Measurements from ENCODE around the gene TET1. TPM values are rescaled to one million over a fixed set of nuclear protein-coding genes. Genes with fewer than 3 reads are reported as not detected.

TET1 gene
- total RNA-seq, 1 donor from 2014 or later: 29.0 TPM

GRCh38 chr10:68553599-68553998 lies 6.5 kb upstream of the TET1 start:
- DNase-seq (ENCODE audit: extremely low spot score, unreplicated experiment): no peak
- TF ChIP-seq CTCF (conservative IDR thresholded peaks at IDR 0.05): no peak
- Mint-ChIP-seq H3K4me3 (no peak overlapping the region), H3K9me3 (peaks cover 5% of the 10 kb centered on the region), H3K27ac (no peak overlapping the region), H3K4me1 (ENCODE audit: unreplicated experiment) (peaks cover 10% of the 10 kb centered on the region), H3K36me3 (no peaks in the 10 kb centered on the region), H3K27me3 (no peaks in the 10 kb centered on the region)

GRCh38 chr10:68558478-68558877 lies 1.7 kb upstream of the TET1 start:
- Mint-ChIP-seq H3K4me3 (no peak overlapping the region), H3K4me1 (ENCODE audit: unreplicated experiment) (peaks cover 19% of the 10 kb centered on the region), H3K36me3 (no peaks in the 10 kb centered on the region)

GRCh38 chr10:68559251-68559650 lies 886 bp upstream of the TET1 start:
- H3K27me3 Mint-ChIP-seq: peaks cover 3% of the 10 kb centered on the region
- no peaks in the 10 kb centered on the region for H3K36me3 Mint-ChIP-seq
- no peak for DNase-seq (ENCODE audit: extremely low spot score, unreplicated experiment)
- H3K4me1 Mint-ChIP-seq (ENCODE audit: unreplicated experiment): peaks cover 19% of the 10 kb centered on the region
- H3K4me3 Mint-ChIP-seq: peak overlapping the region; percentile 95
- TF ChIP-seq CTCF (conservative IDR thresholded peaks at IDR 0.05): no peak
- no peaks in the 10 kb centered on the region for H3K9me3 Mint-ChIP-seq
- H3K27ac Mint-ChIP-seq: no peak overlapping the region

More at GRCh38 chr10:68558478-68558877, 1.7 kb upstream of the TET1 start:
- no peak for TF ChIP-seq CTCF (conservative IDR thresholded peaks at IDR 0.05)
- no peak overlapping the region for H3K27ac Mint-ChIP-seq
- H3K9me3 Mint-ChIP-seq: no peaks in the 10 kb centered on the region
- no peak for DNase-seq (ENCODE audit: extremely low spot score, unreplicated experiment)
- peaks cover 3% of the 10 kb centered on the region for H3K27me3 Mint-ChIP-seq

- Mint-ChIP-seq H3K4me1 (ENCODE audit: unreplicated experiment) (peaks cover 25% of the 10 kb centered on the region), H3K9me3 (no peaks in the 10 kb centered on the region), H3K36me3 (peaks cover 5% of the 10 kb centered on the region), H3K27ac (peak overlapping the region; percentile 54), H3K4me3 (peak overlapping the region; percentile 95), H3K27me3 (peaks cover 3% of the 10 kb centered on the region)
- no peak for TF ChIP-seq CTCF (conservative IDR thresholded peaks at IDR 0.05)
- DNase-seq (ENCODE audit: extremely low spot score, unreplicated experiment): no peak
Measured at GRCh38 chr10:68559841-68560185, 324 bp upstream of the TET1 start.

GRCh38 chr10:68560943-68561864 lies 1.1 kb downstream of the TET1 start:
- H3K36me3 Mint-ChIP-seq: peaks cover 9% of the 10 kb centered on the region
- DNase-seq (ENCODE audit: extremely low spot score, unreplicated experiment): peak; percentile 74
- H3K9me3 Mint-ChIP-seq: no peaks in the 10 kb centered on the region
- peaks cover 3% of the 10 kb centered on the region for H3K27me3 Mint-ChIP-seq
- peaks cover 33% of the 10 kb centered on the region for H3K4me1 Mint-ChIP-seq (ENCODE audit: unreplicated experiment)
- H3K27ac Mint-ChIP-seq: peak overlapping the region; percentile 79
- H3K4me3 Mint-ChIP-seq: peak overlapping the region; percentile 95
- TF ChIP-seq CTCF (conservative IDR thresholded peaks at IDR 0.05): no peak
